Measurements from ENCODE around the gene MINPP1.
"Not testable (repeated sequence)": the region's sequence is repeated elsewhere in the genome, so short reads cannot be mapped to it uniquely, and the experiment has no call there.

GRCh38 chr10:87490285-87490684 is 14.4 kb upstream of the MINPP1 start:
- not testable (repeated sequence) for TF ChIP-seq YY1 (IDR thresholded peaks at IDR 0.05; ENCODE audit: insufficient read depth, insufficient read length); ZNF274 (IDR thresholded peaks at IDR 0.05; ENCODE audit: low read depth, low read length)
